ENCODE measurements around the gene IFI30. TPM values are rescaled to one million over a fixed set of nuclear protein-coding genes. Genes with fewer than 3 reads are reported as not detected.

Gene IFI30
- total RNA-seq, 1 donor = 24.2 TPM

GRCh38 chr19:18170714-18171255 lies 2.8 kb upstream of the IFI30 start:
- no peak overlapping the region for H3K4me3 ChIP-seq (ENCODE audit: low read depth, low read length)
- DNase-seq (ENCODE audit: low read depth) = no peak
- TF ChIP-seq CTCF (IDR thresholded peaks at IDR 0.05; ENCODE audit: insufficient read depth, low read depth, low read length) = no peak

GRCh38 chr19:18171605-18172327 lies 1.8 kb upstream of the IFI30 start:
- no peak for DNase-seq (ENCODE audit: low read depth)
- TF ChIP-seq CTCF (IDR thresholded peaks at IDR 0.05; ENCODE audit: insufficient read depth, low read depth, low read length) = no peak

GRCh38 chr19:18172331-18173053 lies 1.1 kb upstream of the IFI30 start:
- DNase-seq (ENCODE audit: low read depth) = no peak
- H3K4me3 ChIP-seq (ENCODE audit: low read depth, low read length) = no peak overlapping the region
- TF ChIP-seq CTCF (IDR thresholded peaks at IDR 0.05; ENCODE audit: insufficient read depth, low read depth, low read length) = no peak

More at GRCh38 chr19:18171605-18172327, 1.8 kb upstream of the IFI30 start:
- no peak overlapping the region for H3K4me3 ChIP-seq (ENCODE audit: low read depth, low read length)

- H3K4me3 ChIP-seq (ENCODE audit: low read depth, low read length) = peak overlapping the region; percentile 76
- no peak for DNase-seq (ENCODE audit: low read depth)
- no peak for TF ChIP-seq CTCF (IDR thresholded peaks at IDR 0.05; ENCODE audit: insufficient read depth, low read depth, low read length)
These were observed 500 bp upstream of the IFI30 start for GRCh38 chr19:18173054-18173571.

GRCh38 chr19:18174983-18175382 lies 1.4 kb downstream of the IFI30 start:
- H3K4me3 ChIP-seq (ENCODE audit: low read depth, low read length) = no peak overlapping the region
- no peak for DNase-seq (ENCODE audit: low read depth)
- no peak for TF ChIP-seq CTCF (IDR thresholded peaks at IDR 0.05; ENCODE audit: insufficient read depth, low read depth, low read length)

- no peak for TF ChIP-seq CTCF (IDR thresholded peaks at IDR 0.05; ENCODE audit: insufficient read depth, low read depth, low read length)
- no peak overlapping the region for H3K4me3 ChIP-seq (ENCODE audit: low read depth, low read length)
- DNase-seq (ENCODE audit: low read depth) = no peak
These were observed 3.0 kb downstream of the IFI30 start for GRCh38 chr19:18176367-18177310.
